Bone marrow (tissue), 2 donors: ENCODE measurements around the gene ZNF555.
A peak's percentile ranks its signal among the peaks of the same experiment; 100 is the strongest.
"Not testable (repeated sequence)": the region's sequence is repeated elsewhere in the genome, so short reads cannot be mapped to it uniquely, and the experiment has no call there.

Experiments used
- DNase-seq, 2 donors: peaks; one replicate each; lab custom pipeline; 2025; lab: John Stamatoyannopoulos, UW

Gene ZNF555

GRCh38 chr19:2840794-2841791 lies at the start of gene ZNF555:
TSS of gene ZNF555 (plus strand) at chr19:2841475. CDS start at chr19:2841573, 98 bp downstream.
- peak; percentile 87 to 91 for DNase-seq

- DNase-seq = no peak
Measured at GRCh38 chr19:2791876-2792275, 49.4 kb upstream of the ZNF555 start.

GRCh38 chr19:2792666-2793065 lies 48.6 kb upstream of the ZNF555 start:
- DNase-seq = not testable (repeated sequence)

DNA sequence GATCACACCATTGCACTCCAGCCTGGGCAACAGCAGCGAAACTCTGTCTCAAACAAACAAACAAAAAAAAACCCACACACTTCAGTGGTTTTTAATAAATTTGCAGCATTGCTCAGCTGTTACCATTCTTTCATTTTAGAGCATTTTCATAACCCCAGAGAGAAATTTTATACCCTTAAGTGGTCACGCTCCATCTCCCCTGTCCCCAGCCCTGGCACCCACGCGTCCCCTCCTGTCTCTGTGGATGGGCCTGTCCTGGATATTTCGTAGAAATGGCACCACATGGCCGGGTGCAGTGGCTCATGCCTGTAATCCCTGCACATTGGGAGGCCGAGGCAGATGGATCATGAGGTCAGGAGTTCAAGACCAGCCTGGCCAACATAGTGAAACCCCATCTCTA lies 48.1 kb upstream of the ZNF555 start:
- no peak for DNase-seq

GRCh38 chr19:2793577-2793976 lies 47.7 kb upstream of the ZNF555 start:
- DNase-seq = no peak

- DNase-seq = no peak
Measured at GRCh38 chr19:2795827-2796658, 45.2 kb upstream of the ZNF555 start.

DNA sequence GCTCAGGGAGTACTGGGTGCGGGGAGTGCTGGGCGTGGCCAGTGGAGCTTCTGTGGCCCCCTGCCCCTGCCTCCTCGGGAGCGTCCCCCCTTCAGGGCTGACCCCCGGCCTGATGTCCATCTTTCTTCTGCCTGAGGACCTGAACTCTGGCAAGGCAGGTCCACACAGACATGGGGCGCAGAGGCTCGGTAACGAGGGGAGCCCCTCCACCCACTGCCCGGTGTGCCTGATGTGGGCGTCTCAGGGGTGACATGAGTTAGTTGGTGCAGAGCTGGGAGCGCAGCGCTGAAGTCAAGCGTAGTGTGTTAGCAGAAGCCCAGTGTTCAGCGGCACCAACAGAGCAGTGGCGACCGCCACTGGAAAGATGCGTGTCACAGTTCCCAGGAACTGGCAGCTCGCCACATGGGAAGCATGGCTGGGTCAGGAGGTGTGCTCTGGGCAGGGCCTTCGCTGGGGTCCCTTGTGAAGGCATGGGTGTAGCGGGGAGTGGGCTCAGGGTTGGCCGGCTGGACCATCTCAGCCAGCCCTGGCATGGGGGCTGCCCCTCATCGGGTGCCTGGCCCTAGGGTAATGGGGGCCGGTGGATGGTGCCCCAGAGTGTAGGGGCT lies 44.5 kb upstream of the ZNF555 start:
- no peak for DNase-seq

- no peak for DNase-seq
Measured at GRCh38 chr19:2797280-2797679, 44.0 kb upstream of the ZNF555 start.

DNA sequence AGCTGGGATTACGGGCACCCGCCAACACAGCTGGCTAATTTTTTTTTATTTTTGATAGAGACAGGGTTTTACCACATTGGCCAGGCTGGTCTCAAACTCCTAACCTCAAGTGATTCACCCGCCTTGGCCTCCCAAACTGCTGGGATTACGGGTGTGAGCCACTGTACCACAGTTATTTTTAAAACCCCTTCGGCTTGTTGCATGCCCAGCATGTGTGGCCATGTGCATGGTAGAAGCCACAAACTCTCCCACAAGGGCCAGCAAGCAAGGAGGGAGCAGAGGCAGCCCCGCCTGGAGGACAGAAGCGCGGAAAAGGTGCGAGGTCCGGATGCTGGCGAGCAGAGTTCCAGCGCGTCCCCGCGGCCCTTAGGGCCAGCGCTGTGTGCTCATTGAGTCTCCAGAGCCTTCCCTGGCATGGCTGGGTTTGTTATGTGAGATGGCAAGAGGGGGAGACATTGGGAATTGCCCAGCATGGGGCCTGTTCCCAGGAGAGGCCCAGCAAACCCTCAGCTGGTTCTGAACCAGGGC lies 43.1 kb upstream of the ZNF555 start:
- no peak for DNase-seq

DNA sequence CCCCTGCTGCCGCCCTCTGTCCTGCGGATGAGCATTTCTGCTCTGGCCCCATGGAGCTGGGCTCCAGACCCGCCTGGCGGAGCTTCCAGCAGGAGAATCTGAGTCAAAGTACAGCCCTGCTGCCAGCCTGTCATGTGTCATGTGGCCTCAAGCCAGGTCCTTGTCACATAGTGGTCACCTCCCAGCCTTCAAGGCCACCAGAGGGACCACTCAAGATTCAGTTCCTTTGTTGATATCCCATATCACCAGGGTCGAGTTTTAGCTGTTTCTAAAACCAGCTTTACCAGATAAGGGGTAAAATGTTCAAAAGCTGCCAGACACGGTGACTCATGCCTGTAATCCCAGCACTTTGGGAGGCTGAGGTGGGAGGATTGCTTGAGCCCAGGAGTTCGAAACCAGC lies 42.5 kb upstream of the ZNF555 start:
- DNase-seq = no peak

- DNase-seq = no peak
Measured at GRCh38 chr19:2799273-2800020, 41.8 kb upstream of the ZNF555 start.

GRCh38 chr19:2800506-2800905 lies 40.8 kb upstream of the ZNF555 start:
- DNase-seq = no peak

GRCh38 chr19:2802826-2803225 lies 38.4 kb upstream of the ZNF555 start:
- DNase-seq = no peak

DNA sequence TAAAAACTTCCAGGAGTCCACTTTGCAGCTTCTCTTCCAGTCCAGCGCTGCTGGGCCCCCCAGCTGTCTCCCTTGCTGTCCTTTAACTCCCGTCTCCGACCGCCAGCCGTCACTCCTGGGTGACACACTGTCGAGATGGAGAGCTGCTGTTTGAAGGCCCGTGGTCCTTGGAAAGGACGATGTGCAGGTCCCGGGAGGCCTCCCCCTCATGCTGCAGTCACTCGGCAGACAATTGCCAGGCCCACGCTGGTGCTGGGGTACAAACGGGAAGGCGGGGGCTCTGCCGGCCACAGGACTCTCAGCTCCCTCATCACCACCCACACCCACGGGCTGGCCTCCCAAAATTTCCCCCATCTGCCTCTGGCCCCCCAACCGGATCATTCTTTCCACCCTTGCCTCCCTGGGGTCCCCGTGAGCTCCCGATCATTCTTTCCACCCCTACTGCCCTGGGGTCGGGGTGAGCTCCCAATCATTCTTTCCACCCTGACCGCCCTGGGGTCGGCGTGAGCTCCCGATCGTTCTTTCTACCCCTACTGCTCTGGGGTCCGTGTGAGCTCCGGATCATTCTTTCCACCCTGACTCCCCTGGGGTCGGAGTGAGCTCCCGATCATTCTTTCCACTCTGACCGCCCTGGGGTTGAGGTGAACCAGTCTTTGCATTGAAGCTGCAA lies 37.7 kb upstream of the ZNF555 start:
- no peak for DNase-seq

DNA sequence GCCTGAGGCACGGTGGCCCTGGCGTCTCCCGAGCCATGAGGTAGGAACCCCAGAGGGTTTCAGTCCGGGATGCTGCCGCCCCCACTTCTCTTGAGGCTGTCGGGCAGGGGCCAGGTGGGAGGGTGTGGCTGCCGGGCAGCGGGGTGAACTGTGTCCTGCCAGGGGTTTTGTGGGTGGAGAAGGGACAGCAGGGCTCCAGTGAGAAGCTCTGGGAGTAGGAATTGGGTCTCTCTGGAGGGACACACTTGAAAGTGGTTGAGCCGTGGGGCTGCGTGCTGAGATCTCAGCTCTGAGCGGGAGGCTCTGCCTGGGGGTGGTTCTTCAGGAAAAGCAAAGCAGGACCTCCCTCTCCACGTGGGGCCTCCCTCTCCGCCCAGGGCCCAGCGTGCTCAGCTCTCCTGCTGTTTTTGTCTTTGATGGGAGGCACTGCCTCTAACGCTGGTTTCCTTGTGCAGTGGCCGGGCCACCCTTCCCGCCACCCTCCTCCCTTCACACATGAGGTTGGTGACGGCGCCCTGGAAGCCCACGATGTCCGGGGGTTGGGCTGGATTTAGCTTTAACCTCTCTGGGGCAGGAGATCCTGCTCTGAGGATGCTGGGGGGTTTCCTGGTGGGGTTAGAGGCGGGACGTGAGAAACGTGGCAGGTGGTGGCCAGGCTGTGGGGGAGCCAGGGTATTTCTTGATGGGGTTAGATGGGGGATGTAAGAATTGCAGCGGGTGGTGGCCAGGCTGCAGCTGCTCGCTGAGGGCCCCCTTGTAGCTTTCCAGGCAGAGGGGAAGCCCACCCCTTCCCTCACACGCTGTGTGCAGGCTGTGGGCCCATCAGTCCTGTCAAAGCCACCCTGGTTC lies 36.9 kb upstream of the ZNF555 start:
- DNase-seq = no peak

DNA sequence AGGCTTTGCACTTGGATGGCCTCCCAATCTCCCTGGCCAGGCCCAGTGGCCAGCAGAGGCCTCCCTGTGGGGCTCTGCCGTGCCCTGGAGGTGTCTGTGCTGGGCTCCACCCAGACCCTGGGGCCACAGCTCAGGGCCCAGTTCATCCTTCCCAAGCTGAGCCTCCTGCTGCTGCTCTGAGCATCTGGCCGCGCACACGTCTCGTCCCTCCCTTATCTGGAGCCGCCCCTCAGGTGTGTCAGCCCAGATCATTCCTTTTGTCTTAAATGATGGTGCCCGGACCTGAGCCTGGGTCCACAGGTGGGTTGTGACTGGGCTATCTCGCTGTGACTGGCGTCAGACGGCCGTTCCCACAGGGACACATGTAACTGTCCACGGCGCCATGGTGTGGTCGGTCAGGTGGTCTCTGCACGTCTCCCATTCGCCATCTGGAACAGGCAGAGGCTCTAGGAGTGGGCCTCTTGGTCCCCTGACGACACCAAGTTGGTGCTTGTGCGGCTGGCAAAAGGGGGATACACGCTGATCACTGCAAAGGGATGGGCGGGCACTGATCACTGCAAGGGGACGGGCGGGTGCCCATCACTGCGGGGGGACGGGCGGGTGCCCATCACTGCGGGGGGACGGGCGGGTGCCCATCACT lies 35.9 kb upstream of the ZNF555 start:
- no peak for DNase-seq

GRCh38 chr19:2805991-2806649 lies 35.2 kb upstream of the ZNF555 start:
- DNase-seq = no peak

GRCh38 chr19:2806736-2807378 lies 34.4 kb upstream of the ZNF555 start:
- DNase-seq = no peak
